ENCODE results near the gene OR52E6.

OR52E6 gene

DNA sequence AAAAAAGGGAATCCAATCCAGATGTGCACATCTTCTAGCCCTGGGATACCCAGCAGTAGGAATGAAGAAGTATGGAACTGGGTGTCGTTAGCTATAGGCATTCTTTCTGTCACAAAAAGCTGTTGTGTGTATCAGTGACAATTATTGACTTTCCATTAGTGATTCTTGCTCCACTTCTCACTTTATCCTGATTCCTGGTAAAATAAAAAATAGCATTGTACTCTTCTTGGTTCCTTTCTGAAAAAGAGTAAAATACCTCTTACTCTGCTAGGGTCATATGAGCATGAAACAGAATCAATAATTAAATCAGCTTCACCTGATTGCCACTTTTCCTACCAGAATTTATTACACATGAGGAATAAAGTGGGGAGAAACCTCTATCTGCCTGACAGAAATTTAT is at the start of gene OR52E6:
OR52E6 (minus strand) TSS at position 101 of the 400 bp plus-strand sequence; CDS start at position 101, 0 bp downstream.
- DNase-seq (ENCODE audit: low read depth in 1 of 2, low spot score in 1 of 2): no peak

DNA sequence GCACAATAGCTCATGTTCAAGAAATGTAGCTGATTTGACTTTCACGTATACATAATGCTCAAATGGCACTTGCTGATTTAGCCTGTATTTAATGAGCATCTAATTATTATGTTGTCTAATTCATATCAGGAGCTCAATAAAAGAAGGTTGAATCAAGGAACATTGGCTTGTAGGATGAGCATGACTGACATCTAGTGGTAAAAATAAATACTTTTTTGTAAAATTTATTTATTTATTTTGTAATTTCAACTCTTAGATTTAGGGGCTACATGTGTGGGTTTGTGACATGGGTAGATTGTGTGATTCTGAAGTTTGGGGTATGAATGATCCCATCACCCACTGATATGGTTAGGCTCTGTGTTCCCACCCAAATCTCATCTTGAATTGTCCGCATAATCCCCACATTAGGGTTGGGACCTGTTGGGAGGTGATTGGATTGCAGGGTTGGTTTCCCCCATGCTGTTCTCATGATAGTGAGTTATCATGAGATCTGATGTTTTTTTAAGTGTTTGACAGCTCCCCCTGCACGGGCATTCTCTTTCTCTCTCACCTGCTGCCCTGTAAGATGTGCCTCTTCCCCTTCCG is 49.6 kb upstream of the OR52E6 start:
- DNase-seq (ENCODE audit: low read depth in 1 of 2, low spot score in 1 of 2): no peak

DNA sequence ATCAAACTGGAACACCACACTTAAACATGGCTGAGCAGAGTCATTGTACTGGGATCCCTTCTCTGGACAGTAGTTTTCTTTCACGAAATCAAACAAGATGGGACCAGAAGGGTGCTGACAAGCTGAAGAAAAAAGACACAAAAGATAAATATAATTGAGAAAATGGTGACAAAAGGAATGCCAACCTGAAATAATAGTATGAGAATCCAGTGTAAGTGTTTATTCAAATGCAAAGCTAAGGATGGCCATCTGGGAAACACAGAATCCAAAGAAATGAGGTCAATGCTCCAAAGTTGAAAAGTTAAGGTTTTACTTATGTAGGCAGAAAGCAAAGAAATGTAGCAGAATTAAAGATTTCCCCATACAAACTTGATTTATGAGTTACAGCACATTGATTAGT is 46.0 kb upstream of the OR52E6 start:
- no peak for DNase-seq (ENCODE audit: low read depth in 1 of 2, low spot score in 1 of 2)

DNA sequence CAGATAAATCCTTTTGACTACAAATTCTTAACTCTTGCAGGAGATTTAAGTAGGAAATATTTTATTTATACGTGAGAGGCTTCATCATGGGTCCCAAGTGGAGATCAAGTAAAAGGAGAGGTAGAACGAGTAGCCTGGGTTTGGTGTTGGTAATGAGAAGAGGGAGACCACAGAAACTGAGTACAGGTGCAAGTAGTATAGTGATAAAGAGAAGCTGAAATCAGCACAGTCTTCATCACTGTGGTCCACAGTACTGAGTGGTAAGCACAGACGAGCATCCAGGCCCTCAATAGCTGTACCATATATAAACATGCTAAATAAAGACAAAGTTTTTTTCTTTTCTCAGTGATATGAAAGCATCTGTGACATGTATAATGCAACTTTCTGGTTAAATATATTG is 45.5 kb upstream of the OR52E6 start:
- no peak for DNase-seq (ENCODE audit: low read depth in 1 of 2, low spot score in 1 of 2)

DNA sequence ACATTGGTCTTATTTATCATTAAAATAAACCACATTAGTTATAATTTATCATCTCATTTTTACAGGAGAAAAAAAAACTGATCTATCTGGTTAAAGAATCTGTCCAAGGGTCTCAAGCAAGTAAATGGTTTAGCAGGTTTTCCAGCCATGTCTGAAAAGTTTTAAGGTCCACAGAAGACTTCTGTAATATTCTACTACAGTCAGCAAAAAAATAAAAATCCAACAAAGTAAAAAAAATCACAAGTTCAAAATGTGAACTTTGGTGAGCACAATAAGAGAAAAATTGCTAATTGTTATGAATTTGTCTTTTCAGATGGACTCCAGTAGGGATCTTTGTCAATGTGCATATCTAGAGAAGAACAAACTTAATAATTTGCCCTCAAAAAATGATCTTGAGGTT is 40.1 kb upstream of the OR52E6 start:
- DNase-seq (ENCODE audit: low read depth in 1 of 2, low spot score in 1 of 2): no peak

DNA sequence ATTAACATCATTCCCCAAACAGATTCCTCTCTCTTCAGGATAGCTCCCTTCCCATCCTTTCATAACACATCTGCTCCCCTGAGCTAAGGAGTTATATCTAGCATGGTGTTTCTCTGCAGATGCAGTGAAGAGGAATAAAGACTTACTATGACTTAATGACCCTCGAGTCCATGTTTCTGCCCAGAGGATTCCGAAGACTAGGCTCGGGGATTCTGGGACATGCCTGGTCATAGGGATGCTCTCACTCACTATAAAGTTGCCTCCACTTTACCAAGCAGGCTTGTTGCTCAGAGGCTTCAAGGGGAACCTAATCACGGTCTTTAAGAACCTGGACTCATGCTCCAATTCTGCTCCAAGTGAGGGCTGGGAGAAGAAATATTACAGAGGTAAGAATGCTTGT is 38.6 kb upstream of the OR52E6 start, which contains the start of gene OR52E4:
OR52E4 (plus strand) TSS at position 301 of the 400 bp plus-strand sequence. CDS start 3,664 bp downstream, outside the sequence.
- no peak for DNase-seq (ENCODE audit: low read depth in 1 of 2, low spot score in 1 of 2)

DNA sequence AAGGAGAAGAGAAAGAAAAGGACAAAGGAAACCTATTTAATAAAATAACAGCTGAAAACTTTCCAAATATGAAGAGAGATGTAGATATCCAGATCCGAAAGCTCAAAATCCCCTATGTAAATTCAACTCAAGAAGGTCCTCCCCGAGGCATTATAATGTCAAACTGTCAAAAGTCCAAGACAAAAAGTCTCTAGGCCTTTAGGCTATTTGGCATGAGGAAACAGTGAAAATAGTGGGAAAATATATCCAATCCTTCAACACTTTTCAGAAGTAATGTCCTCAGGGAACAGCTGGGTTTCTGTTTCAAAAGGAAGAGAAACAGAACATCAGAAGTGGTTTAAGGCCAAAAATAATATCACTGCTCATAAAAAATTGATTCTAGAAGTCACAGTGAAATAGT is 36.9 kb upstream of the OR52E6 start:
- DNase-seq (ENCODE audit: low read depth in 1 of 2, low spot score in 1 of 2): no peak

DNA sequence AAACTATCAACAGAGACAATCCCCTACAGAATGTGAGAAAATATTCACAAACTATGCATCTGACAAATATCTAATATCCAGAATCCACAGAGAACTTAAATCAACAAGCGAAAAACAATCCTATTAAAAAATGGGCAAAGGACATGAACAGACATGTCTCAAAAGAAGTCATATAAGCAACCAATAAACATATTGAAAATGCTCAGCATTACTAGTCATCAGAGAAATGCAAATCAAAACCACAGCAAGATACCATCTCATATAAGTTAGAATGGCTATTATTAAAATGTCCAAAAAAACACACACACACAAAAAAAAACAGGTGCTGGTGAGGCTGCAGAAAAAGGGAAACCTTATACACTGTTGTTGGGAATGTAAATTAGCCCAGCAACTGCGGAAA is 24.1 kb upstream of the OR52E6 start:
- no peak for DNase-seq (ENCODE audit: low read depth in 1 of 2, low spot score in 1 of 2)

DNA sequence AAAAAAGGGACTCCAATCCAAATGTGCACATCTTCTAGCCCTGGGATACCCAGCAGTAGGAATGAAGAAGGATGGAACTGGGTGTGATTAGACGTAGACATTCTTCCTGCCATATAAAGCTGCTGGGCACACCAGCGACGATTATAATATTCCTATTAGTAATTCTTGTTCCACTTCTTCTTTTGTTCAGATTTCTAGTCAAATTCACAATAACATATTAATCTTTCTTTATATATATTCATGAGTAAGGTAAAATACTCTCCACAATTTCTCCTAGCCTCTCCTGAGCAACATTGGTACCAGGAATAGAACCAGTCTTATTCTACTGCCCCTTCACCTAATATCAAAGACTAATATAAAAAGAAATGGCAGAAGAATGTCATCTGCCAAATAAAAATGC is 15.9 kb upstream of the OR52E6 start, which contains the start of gene OR52E8:
OR52E8 (minus strand) TSS at position 101 of the 400 bp plus-strand sequence; CDS start at position 101, 0 bp downstream.
- DNase-seq (ENCODE audit: low read depth in 1 of 2, low spot score in 1 of 2): no peak

DNA sequence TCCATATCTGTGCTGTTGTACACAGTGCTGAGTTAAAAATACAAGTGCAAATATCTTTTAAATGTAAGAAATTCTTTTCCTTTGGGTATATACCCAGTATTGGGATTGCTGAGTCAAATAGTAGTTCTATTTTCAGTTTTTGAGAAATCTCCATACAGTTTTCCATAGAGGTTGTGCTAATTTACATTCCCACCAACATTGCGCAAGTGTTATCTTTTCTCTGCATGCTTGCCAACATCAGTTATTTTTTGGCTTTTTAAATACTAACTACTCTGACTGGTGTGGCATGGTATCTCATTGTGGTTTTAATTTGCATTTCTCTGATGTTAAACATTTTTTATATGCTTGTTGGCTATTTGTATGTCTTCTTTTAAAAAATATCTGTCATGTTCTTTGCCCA is 9.3 kb upstream of the OR52E6 start:
- DNase-seq (ENCODE audit: low read depth in 1 of 2, low spot score in 1 of 2): no peak

DNA sequence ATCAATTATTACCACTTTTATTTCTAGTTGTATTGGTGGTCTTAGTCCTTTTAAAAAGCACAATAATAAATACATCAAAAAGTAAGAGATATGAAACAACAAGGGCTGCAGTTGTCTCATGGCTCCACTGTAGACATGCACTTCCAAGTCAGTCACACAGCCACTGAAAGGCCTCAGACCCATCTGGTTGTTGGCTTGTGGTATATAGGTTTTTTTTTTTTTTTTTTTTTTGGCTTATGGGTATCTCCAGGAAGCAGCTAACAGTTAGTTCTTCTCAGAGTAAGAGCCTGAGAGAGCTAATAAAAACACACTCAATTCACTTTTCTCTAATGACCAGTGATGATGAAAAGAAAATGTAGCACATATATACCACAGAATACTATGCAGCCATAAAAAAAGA is 6.0 kb upstream of the OR52E6 start:
- DNase-seq (ENCODE audit: low read depth in 1 of 2, low spot score in 1 of 2): no peak

DNA sequence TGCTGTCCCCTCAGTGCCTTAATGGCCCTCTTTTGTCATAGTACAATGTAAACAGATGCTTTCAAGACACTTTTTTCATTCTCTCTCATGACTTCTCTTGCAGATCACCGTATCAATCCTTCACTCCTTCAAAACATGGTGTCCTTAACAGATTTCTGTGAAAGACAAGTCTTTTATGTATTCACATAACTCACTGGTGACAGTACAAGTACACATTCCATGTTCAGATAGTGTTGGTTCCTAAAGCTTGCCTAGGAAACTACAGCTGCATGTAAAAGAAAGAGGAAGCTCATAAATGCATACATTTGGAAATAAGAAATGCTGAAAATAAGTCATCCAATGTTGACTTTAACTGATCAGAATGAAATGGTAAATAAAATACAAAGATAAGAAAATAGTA is 5.0 kb upstream of the OR52E6 start:
- no peak for DNase-seq (ENCODE audit: low read depth in 1 of 2, low spot score in 1 of 2)

DNA sequence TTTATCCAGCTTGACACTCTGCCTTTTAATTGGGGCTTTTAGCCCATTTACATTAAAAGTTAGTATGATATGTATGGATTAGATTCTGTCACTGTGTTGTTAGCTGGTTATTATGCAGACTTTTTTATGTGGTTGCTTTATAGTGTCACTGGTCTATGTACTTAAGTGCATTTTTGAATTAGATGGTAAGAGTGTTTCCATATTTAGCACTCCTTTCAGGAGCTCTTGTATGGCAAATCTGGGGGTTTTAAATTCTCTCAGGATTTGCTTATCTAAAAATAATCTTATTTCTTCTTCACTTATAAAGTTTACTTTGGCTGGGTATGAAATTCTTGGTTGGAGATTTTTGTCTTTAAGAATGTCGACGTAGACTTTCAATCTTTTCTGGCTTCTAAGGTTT is 4.0 kb downstream of the OR52E6 start:
- DNase-seq (ENCODE audit: low read depth in 1 of 2, low spot score in 1 of 2): no peak

DNA sequence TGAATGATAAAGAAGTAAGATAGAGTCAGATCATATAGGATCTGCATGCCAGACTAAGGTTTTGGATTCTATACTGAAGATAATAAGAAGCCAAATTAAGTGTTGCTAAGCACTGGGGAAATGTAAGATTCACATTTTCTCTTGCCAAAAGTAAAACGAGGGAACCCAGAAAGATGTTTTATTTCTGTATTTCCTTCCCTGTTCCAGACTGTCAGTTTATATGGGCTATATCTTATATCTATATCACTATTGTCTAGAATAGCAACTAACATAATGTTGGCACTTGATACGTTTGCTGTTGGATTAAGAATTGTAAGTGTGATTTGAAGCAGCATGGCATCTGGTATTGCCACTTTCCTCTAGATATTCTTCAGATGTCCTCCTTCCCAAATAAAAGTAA is 8.3 kb downstream of the OR52E6 start:
- DNase-seq (ENCODE audit: low read depth in 1 of 2, low spot score in 1 of 2): no peak

DNA sequence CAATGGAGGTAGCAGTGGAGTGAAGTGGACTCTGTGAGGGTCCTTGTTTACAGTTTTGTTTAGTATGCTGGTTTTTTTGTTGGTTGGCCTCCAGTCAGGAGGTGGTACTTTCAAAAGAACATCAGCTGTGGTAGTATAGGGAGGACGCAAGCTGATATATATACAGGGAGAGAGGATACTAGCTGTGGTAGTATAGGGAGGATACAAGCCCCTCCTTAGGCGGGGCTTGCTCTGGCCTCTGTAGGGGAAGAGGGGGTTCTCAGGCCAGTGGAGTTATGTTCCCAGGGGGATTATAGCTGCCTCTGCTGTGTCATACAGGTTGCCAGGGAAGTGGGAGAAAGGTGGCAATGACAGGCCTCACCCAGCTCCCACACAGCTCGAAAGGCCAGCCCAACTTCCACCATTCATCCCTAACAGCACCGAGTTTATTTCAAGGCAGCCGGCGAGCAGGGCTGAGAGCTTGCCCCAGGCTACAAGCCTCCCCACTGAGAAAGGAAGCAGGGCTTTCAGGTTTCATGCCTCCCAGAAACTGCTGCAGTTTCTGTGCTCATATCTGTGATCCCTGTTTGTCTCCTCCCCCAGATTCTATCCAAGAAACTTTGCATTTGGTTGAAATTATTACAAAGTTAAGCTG is 10.4 kb downstream of the OR52E6 start:
- no peak for DNase-seq (ENCODE audit: low read depth in 1 of 2, low spot score in 1 of 2)

DNA sequence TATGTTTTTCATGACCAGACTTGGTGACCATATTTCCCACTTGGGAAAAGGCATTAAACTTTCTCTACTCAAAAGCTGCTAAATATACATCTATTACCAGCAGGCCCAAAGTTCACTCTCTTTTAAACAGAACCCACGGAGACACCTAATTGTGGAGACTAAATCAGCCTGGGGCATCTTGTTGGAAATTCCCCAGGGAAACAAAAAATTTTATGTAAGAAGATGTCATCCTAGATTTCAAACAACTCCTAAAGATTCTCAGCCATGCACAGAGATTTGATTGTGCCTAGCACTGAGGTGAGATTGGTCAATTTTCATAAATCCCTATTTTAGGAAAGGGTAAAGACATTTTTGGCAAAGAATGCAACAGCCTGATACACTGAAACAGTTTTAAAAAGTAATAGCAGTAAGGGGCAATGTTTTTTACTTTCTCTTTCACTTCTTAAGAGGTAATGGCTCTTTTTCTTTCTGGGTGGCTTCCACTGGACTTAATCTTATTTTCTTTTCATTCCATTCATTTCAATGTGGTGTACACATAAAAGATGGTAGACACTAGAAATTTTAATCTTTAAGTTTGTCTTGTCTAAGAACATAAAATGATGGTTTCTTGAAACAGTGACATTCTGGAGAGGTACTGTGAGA is 23.3 kb downstream of the OR52E6 start:
- DNase-seq (ENCODE audit: low read depth in 1 of 2, low spot score in 1 of 2): no peak

DNA sequence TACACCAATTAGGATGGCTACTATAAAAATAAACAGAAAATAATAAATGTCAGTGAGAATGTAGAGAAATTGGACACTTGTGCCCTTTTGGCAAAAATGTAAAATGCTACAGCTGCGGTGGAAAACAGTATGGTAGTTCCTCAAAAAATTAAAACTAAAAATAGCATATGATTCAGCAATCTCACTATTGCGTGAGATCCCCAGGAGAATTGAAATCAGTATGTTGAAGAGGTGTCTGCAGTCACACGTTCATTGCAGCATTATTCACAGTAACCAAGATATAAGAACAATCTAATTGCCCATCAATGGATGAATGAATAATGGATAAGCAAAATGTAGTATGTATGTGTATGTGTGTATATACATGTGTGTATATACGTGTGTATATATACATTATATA is 26.2 kb downstream of the OR52E6 start:
- DNase-seq (ENCODE audit: low read depth in 1 of 2, low spot score in 1 of 2): no peak

DNA sequence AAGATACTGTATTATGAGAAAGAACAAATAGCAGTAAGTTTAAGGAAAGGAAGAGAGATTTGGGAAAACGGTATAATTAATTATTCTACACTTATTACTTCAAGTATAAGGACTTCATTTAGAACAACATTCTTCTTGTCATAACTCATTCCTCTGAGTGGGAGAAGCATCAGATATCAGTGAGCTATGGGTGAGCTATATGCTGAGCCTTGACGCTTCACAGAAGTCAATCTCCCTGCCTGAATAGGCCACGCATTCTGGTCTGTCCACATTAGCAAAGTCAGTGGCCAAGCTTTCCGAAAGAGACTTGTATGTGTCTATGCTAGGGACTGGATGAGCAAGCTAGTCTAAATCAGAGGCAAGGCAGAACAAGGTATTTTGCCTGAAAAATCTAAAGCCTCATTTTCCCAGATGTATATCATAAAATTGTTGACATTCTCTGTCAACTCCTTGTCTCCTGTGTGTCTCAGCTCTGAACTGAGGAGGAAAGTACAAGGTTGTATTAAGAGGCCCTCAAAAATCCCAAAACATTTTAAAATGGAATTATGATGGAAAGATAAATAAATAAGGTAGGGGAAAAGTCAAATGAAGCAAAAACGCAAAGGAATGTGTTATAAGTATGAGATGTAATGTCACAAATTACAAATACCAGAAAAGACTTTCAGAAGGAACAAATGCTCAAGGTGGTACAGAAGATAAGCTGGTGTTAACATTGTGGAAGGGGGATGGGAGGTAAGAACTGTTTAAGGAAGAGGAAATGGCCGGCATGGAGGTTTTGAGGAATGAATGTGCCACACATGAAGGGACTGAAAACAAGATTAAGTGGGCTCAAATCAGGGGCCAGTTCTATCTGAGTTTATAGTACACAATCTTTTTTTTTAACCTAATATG is 31.5 kb downstream of the OR52E6 start:
- no peak for DNase-seq (ENCODE audit: low read depth in 1 of 2, low spot score in 1 of 2)

DNA sequence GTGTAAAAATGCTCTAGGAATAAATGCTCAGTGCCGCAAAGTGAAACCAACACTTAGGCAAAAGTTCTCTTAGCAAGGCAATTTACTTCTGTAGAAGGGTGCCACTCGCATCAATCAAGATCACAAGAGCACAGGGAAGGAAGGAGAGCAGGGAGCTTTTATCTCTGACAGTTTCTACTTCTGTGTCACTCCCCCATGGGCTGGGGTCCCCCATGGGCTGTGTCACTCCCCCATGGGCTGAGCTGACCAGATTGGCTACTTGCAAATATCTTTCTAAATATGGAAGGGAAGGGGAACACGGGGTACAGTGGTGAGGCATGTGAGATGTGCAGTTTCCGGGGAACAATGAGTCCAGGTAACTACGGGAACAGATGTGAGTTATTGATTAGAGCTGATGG is 32.6 kb downstream of the OR52E6 start:
- no peak for DNase-seq (ENCODE audit: low read depth in 1 of 2, low spot score in 1 of 2)

DNA sequence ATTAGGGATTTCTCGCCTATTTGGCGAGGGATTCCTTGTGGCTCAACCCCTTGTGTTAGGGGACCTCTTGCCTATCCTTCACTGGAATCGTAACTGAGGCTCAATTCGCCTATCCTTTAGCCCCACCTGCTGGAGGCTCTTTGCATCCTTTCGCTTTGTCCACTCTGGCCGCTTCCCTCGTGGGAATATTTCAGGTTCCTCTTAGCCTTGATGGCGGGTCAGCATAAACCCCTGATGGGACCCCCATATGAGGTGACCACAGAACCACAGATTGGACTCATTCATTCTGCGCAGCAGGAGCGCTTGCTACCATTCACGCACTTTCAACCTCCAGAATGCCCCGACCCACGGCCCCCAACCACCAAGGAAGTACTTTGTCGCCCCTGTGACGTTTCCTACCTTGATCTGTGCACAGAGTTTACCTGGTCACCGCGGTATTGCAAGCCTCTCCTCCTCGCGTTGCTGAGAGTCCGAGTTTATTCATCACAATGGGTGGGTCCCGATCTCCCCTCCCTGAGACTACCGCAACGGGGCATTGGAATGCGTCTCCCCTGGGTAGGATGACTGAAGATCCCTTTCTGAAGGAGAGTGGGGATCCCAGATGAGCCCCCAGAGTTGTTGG is 33.1 kb downstream of the OR52E6 start, which contains the start of gene OR52N2:
OR52N2 (plus strand) TSS at position 425 of the 622 bp plus-strand sequence. CDS start 11,412 bp downstream, outside the sequence.
- DNase-seq (ENCODE audit: low read depth in 1 of 2, low spot score in 1 of 2): peak; percentile 34 to 40

DNA sequence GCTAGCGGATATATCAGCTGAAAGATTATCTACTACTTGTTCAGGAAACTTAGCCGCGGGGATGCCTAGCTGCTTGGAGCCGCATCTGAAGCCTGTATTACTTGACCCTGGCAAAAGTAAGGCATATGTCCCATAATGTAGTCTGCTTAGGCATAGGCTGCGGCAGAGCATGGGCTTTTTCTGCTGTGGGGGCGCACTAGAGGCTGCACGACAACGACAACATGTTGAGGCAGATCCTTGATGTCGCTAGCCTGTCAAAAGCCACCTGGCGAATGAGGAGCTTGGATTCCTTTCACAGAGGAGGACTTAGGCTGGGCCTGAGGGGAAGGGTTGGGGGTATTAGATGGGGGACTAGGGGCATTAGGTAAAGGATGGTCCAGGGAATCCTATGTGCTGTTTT is 34.1 kb downstream of the OR52E6 start:
- no peak for DNase-seq (ENCODE audit: low read depth in 1 of 2, low spot score in 1 of 2)
